AG20443 (cell line): ENCODE measurements around the gene ACYP2.
"Not testable (repeated sequence)": the region's sequence is repeated elsewhere in the genome, so short reads cannot be mapped to it uniquely, and the experiment has no call there.

ENCODE experiments used
- DNase-seq: peaks from one replicate; pipeline ENCODE4 v3.0.0; 2012; ENCODE audit warnings: low spot score, mixed read lengths

ACYP2 gene

DNA sequence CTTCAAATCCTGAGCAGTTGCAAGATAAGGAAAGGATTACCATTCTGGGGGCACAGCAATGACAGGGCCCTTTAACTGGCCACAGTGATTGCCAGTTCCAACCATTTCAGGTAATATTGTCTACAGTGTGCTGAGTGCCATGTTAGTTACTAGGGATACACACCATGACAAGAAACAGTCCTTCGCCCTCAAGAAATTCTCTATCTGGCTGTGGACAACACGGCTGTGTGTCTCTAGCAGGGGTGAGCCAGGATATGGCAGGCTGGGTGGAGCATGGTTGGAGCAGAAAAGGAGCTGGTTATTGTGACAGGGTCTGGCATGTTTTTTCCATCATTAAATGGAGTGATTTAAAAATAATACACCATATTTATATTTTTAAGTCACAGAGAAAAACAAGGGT, 109.6 kb downstream of the ACYP2 start:
- no peak for DNase-seq

GRCh38 chr2:54226260-54226659, 110.8 kb downstream of the ACYP2 start:
- DNase-seq, result no peak

DNA sequence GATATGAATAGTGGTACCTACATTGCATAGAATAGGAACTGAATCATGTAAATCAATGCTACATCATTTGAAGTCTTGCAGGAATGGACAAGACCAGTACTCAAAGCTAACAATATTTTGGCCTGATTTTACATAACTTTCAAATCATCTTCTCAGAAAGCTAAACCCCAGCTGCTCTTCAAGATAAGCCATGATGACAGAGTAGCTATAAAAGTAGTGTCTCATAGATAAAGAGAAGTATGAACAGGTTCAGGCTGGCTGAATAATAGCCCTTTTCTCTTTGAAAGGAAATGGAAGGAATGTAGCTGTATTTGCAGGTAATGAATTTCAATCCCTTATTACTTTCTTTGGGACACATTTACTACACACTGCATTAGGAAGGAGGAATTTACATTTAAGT, 112.4 kb downstream of the ACYP2 start:
- DNase-seq, result no peak

GRCh38 chr2:54228945-54229344, 113.5 kb downstream of the ACYP2 start:
- no peak for DNase-seq

GRCh38 chr2:54233832-54234649, 118.6 kb downstream of the ACYP2 start:
- no peak for DNase-seq

DNA sequence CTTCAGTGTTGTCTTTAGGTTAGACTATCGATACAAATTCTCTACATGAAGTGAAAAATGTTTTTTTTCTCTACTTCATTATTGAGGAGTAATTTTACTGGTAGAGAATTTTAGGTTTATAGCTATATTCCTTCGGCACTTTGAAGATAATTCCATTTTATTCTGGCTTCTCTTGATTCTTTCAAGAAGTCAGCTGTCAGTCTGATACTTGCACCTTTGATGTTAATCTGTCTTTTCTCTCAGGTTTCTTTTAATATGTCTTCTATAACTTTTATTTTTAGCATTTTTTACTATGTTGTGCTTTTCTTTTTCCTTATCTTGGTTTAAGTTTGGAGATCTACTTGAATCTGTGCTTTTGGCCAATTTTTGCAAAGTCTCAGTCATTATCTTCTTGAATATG, 122.0 kb downstream of the ACYP2 start:
- no peak for DNase-seq

- peak; percentile 60 for DNase-seq
Observed at GRCh38 chr2:54239427-54239826, 124.0 kb downstream of the ACYP2 start.

DNA sequence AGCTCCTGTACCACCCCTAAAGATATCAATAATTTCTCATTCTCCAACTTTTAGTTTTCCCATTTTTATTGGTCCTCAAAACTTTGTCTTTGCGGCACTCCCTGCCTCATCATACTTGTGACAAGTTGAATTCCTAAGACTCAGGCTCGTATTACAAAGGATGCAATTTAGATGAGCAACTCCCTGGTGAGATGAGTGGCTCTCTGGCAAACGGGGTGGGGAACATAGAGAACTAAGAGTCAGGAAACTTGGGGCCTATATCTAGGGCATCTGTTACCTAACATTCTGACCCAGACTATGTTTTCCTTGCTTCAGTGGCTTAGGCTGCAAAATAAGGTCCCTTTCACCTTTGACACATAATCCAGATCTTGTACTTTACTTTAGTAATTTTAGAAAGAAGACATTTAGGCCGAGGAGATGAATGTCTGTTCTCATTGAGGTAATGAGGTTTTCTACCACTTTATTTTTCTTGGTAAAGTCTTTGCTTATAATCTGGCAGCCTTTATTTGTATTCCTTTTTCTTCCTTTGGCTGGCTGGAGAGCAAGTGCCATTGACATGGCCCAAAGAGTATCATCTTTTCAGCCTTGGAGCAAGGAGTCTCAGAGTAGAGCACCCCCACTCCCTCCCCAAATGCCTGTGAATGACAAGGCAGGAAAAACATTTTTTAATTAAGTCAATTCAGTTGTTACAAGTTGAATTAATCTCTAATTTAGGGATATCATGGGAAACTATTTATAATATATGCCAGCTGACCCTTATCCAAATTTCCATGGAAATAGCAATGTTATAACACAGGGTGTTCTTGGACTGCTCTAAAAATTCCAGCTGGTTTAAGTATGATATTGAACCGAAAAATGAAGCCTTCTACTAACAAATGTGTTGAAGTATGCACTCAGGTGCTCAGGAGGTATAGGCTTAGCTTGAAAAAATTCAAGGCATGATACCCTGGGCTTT, 125.4 kb downstream of the ACYP2 start:
- DNase-seq, result peak; percentile 60

- DNase-seq, result no peak
Observed at GRCh38 chr2:54247115-54247514, 131.7 kb downstream of the ACYP2 start.

GRCh38 chr2:54249629-54250028, 134.2 kb downstream of the ACYP2 start:
- DNase-seq, result no peak

- DNase-seq, result no peak
Observed at GRCh38 chr2:54254180-54254579, 138.8 kb downstream of the ACYP2 start.

GRCh38 chr2:54255230-54256090, 140.0 kb downstream of the ACYP2 start:
- no peak for DNase-seq

- DNase-seq, result no peak
Observed at GRCh38 chr2:54256091-54256694, 140.8 kb downstream of the ACYP2 start, which contains the start of gene TSPYL6. Gene TSPYL6, minus strand, starts transcription at chr2:54256229. Its CDS starts 78 bp downstream, at chr2:54256151.

GRCh38 chr2:54258166-54258565, 142.8 kb downstream of the ACYP2 start:
- DNase-seq, result no peak

GRCh38 chr2:54259413-54260240, 144.2 kb downstream of the ACYP2 start:
- DNase-seq, result no peak

- no peak for DNase-seq
Observed at GRCh38 chr2:54260241-54260595, 144.8 kb downstream of the ACYP2 start.

- no peak for DNase-seq
Observed at GRCh38 chr2:54261537-54261936, 146.1 kb downstream of the ACYP2 start.

GRCh38 chr2:54262015-54262765, 146.8 kb downstream of the ACYP2 start:
- DNase-seq, result no peak

DNA sequence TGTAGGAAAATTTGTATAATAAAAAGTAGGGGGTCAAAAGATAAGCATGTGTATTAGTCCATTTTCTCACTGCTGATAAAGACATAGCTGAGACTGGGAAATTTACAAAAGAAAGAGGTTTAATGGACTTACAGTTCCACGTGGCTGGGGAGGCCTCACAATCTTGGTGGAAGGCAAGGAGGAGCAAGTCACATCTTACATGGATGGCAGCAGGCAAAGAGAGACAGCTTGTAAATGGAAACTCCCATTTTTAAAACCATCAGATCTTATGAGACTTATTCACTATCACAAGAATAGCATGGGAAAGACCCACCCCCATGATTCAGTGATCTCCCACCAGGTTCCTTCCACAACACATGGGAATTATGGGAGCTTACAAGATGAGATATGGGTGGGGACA, 149.7 kb downstream of the ACYP2 start:
- not testable (repeated sequence) for DNase-seq

DNA sequence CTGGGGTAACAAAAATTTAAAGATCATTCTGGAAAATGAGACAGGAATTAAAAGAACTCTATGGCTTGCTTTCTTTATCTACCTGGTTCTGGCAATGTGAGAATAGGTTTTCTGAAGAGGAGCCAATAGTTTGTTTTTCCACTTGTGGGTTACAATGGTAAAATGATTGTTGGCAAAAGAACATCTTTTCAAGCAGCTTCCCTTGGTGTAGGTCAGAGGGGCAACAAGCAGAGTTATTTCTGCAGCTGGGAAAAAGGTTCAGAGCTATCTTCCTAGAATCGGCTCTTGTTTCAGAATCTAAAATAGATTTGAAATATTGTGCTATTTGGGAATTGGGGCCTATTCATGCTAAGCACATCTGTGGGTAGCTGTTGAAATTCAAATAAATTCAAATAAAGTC, 152.2 kb downstream of the ACYP2 start:
- DNase-seq, result no peak
